H1 (cell line): ENCODE data around the gene FRMD4B.

ENCODE experiments used
- ATF2 ChIP-seq: IDR thresholded peaks from 2 replicates; pipeline ENCODE4 v1.6.1; 2012; ENCODE audit warnings: low read length, inconsistent platforms
- CEBPB ChIP-seq: IDR thresholded peaks from 2 replicates; pipeline ENCODE4 v1.6.1; 2012; ENCODE audit warnings: low read depth, low read length
- HDAC6 ChIP-seq: IDR thresholded peaks from one replicate; pipeline ENCODE4 v1.7.1; 2012; ENCODE audit warnings: low read depth, mild to moderate bottlenecking, inconsistent platforms, low read length, moderate library complexity
- POLR2A ChIP-seq, 2 experiments: IDR thresholded peaks; 1 replicate in 1 of 2; 2 replicates in 1 of 2; pipeline ENCODE4 v1.6.1; 2011; ENCODE audit warnings: low read depth in 2 of 2, low read length in 2 of 2, mild to moderate bottlenecking in 2 of 2; ENCODE audit errors: control extremely low read depth in 1 of 2
- POLR2AphosphoS5 ChIP-seq: IDR thresholded peaks from 2 replicates; pipeline ENCODE4 v1.6.1; 2011; ENCODE audit warnings: low read depth, low read length
- POU5F1 ChIP-seq: IDR thresholded peaks from 2 replicates; pipeline ENCODE4 v1.6.1; 2011; ENCODE audit warnings: low read depth, mild to moderate bottlenecking, low read length, moderate library complexity
- TF ChIP-seq, protein P1 (sequence below), 3 experiments: IDR thresholded peaks; 1 replicate in 2 of 3; 2 replicates in 1 of 3; pipeline versions ENCODE4 v1.5.1 to v1.6.1; 2011; ENCODE audit warnings: low read length in 3 of 3, mild to moderate bottlenecking in 3 of 3, inconsistent platforms in 2 of 3, low read depth in 1 of 3, moderate library complexity in 1 of 3; ENCODE audit not compliant: insufficient read depth in 1 of 3; ENCODE audit errors: control extremely low read depth in 1 of 3

- TF ChIP-seq POLR2AphosphoS5 (no peak), POLR2A (IDR thresholded peaks at IDR 0.05; ENCODE audit: control extremely low read depth in 1 of 2, low read depth in 2 of 2, low read length in 2 of 2) (no peak), CEBPB (no peak), HDAC6 (no peak), ATF2 (no peak), POU5F1 (no peak)
- TF ChIP-seq, protein P1, sequence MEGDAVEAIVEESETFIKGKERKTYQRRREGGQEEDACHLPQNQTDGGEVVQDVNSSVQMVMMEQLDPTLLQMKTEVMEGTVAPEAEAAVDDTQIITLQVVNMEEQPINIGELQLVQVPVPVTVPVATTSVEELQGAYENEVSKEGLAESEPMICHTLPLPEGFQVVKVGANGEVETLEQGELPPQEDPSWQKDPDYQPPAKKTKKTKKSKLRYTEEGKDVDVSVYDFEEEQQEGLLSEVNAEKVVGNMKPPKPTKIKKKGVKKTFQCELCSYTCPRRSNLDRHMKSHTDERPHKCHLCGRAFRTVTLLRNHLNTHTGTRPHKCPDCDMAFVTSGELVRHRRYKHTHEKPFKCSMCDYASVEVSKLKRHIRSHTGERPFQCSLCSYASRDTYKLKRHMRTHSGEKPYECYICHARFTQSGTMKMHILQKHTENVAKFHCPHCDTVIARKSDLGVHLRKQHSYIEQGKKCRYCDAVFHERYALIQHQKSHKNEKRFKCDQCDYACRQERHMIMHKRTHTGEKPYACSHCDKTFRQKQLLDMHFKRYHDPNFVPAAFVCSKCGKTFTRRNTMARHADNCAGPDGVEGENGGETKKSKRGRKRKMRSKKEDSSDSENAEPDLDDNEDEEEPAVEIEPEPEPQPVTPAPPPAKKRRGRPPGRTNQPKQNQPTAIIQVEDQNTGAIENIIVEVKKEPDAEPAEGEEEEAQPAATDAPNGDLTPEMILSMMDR (IDR thresholded peaks at IDR 0.05; ENCODE audit: control extremely low read depth in 1 of 3, insufficient read depth in 1 of 3, low read depth in 1 of 3, low read length in 3 of 3): no peak
These were observed 66.2 kb downstream of the FRMD4B start for GRCh38 chr3:69319652-69320051.
